ENCODE results near the gene TMEM260.
"Not testable (repeated sequence)": the region's sequence is repeated elsewhere in the genome, so short reads cannot be mapped to it uniquely, and the experiment has no call there.

The TMEM260 gene

DNA sequence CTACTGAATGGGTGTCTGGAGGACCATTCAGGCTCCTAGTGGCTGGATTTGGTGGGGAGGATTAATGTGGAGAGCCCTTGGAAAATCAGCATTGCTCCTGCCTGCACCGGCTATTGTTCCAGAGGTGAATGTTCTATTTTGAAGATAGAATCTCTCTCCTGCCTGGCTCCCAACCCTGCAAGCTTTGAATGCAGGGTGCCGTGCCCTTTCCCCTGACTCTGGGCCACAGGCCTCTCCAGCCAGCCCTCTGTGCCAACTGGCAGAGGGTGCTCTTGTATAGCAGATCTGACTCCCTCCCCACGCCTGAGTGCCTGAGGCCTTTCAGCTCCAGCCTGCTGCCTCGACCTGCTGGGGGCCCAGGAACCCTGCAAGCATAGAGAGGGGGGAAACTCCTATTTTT, 106.8 kb downstream of the TMEM260 start:
- no peak for DNase-seq

DNA sequence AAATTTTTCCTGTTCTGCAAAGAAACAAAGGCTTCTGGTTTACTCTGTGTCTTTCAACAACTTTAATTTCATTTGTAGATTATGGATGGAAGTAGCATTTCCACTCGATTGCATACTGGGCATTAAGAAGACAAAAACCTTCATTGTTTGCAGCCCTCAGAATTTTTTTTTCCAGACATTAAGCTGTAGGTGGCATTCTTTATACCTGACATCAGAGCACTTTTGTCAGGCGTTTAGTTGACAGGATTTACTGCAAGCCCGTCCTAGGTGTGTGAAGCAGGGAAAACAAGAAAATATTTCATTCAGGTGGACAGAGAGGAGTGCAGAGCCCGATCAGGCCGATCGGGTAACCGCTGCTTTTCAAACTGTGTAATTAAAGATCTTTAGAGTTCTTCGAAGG, 107.5 kb downstream of the TMEM260 start:
- no peak for DNase-seq

DNA sequence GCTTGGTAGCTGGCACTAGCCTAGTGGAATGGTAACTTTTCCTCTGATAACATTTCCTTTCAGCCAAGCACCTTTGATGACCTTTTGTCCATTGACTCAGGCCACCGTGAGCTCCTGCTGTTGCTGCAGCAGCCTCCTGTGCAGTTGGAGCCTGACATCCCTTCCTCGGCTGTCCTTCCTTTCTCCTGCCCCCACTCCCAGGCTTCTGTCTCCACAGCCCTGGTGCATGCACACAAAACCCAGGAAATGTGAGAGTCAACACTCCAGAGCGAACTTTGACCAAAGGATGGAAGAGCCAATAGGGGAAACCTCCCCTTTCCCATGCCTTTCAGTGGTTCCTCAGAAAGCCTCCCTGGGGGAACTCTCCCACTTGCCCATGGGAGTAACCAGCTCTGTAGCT, 115.0 kb downstream of the TMEM260 start:
- DNase-seq = no peak

DNA sequence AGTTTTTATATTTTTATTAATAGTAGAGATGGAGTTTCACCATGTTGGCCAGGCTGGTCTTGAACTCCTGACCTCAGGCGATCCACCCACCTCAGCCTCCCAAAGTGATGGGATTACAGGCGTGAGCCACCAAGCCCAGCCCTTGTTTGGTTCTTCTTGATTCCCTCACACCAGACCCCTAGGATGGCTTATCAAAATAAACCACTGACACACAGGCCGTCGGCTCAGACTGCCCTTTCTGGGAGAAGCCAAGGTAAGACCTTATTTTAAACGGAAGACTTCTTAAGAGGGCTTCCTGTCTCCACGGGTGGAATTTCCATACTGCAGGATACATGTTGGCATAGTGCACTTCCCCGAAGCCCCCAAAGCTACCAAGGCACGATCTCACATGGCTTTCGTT, 115.6 kb downstream of the TMEM260 start:
- not testable (repeated sequence) for DNase-seq

Measured in activated CD8-positive, alpha-beta memory T cell treated with anti-CD3 and anti-CD28 coated beads for 24 hours (primary cell).